ENCODE results near the gene COL11A1. TPM values are rescaled to one million over a fixed set of nuclear protein-coding genes. Genes with fewer than 3 reads are reported as not detected.

COL11A1 gene
- total and polyA plus RNA-seq, 2 experiments from 2014 or later, result 12.3 to 12.5 TPM

DNA sequence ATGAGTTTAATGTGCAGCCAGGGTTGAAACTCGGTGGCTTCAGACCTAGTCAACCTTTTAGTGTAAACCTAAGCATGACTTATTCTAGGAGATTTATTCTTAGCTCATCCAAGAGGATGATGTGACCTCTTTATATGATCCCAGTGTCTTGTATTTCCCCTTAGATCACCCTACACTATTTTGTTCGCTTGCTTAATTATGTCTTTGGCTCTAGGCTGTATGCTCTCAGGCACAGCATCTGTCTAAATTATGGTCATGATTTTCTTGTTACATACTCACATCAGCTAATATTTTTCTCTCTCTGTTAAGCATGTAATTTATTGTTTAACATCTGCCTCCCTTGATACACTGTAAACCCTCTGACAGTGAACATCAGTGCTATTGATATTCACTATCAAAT, 19.1 kb downstream of the COL11A1 start (continued):
- TF ChIP-seq, protein P1, sequence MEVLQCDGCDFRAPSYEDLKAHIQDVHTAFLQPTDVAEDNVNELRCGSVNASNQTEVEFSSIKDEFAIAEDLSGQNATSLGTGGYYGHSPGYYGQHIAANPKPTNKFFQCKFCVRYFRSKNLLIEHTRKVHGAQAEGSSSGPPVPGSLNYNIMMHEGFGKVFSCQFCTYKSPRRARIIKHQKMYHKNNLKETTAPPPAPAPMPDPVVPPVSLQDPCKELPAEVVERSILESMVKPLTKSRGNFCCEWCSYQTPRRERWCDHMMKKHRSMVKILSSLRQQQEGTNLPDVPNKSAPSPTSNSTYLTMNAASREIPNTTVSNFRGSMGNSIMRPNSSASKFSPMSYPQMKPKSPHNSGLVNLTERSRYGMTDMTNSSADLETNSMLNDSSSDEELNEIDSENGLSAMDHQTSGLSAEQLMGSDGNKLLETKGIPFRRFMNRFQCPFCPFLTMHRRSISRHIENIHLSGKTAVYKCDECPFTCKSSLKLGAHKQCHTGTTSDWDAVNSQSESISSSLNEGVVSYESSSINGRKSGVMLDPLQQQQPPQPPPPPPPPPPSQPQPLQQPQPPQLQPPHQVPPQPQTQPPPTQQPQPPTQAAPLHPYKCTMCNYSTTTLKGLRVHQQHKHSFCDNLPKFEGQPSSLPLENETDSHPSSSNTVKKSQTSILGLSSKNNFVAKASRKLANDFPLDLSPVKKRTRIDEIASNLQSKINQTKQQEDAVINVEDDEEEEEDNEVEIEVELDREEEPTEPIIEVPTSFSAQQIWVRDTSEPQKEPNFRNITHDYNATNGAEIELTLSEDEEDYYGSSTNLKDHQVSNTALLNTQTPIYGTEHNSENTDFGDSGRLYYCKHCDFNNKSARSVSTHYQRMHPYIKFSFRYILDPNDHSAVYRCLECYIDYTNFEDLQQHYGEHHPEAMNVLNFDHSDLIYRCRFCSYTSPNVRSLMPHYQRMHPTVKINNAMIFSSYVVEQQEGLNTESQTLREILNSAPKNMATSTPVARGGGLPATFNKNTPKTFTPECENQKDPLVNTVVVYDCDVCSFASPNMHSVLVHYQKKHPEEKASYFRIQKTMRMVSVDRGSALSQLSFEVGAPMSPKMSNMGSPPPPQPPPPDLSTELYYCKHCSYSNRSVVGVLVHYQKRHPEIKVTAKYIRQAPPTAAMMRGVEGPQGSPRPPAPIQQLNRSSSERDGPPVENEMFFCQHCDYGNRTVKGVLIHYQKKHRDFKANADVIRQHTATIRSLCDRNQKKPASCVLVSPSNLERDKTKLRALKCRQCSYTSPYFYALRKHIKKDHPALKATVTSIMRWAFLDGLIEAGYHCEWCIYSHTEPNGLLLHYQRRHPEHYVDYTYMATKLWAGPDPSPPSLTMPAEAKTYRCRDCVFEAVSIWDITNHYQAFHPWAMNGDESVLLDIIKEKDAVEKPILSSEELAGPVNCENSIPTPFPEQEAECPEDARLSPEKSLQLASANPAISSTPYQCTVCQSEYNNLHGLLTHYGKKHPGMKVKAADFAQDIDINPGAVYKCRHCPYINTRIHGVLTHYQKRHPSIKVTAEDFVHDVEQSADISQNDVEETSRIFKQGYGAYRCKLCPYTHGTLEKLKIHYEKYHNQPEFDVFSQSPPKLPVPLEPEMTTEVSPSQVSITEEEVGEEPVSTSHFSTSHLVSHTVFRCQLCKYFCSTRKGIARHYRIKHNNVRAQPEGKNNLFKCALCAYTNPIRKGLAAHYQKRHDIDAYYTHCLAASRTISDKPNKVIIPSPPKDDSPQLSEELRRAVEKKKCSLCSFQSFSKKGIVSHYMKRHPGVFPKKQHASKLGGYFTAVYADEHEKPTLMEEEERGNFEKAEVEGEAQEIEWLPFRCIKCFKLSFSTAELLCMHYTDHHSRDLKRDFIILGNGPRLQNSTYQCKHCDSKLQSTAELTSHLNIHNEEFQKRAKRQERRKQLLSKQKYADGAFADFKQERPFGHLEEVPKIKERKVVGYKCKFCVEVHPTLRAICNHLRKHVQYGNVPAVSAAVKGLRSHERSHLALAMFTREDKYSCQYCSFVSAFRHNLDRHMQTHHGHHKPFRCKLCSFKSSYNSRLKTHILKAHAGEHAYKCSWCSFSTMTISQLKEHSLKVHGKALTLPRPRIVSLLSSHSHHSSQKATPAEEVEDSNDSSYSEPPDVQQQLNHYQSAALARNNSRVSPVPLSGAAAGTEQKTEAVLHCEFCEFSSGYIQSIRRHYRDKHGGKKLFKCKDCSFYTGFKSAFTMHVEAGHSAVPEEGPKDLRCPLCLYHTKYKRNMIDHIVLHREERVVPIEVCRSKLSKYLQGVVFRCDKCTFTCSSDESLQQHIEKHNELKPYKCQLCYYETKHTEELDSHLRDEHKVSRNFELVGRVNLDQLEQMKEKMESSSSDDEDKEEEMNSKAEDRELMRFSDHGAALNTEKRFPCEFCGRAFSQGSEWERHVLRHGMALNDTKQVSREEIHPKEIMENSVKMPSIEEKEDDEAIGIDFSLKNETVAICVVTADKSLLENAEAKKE (CRISPR knock-in tag; IDR thresholded peaks at IDR 0.05), result no peak
- TF ChIP-seq, protein P2, sequence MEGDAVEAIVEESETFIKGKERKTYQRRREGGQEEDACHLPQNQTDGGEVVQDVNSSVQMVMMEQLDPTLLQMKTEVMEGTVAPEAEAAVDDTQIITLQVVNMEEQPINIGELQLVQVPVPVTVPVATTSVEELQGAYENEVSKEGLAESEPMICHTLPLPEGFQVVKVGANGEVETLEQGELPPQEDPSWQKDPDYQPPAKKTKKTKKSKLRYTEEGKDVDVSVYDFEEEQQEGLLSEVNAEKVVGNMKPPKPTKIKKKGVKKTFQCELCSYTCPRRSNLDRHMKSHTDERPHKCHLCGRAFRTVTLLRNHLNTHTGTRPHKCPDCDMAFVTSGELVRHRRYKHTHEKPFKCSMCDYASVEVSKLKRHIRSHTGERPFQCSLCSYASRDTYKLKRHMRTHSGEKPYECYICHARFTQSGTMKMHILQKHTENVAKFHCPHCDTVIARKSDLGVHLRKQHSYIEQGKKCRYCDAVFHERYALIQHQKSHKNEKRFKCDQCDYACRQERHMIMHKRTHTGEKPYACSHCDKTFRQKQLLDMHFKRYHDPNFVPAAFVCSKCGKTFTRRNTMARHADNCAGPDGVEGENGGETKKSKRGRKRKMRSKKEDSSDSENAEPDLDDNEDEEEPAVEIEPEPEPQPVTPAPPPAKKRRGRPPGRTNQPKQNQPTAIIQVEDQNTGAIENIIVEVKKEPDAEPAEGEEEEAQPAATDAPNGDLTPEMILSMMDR (conservative IDR thresholded peaks at IDR 0.05; ENCODE audit: low read depth in 2 of 2), result no peak
- TF ChIP-seq, protein P3, sequence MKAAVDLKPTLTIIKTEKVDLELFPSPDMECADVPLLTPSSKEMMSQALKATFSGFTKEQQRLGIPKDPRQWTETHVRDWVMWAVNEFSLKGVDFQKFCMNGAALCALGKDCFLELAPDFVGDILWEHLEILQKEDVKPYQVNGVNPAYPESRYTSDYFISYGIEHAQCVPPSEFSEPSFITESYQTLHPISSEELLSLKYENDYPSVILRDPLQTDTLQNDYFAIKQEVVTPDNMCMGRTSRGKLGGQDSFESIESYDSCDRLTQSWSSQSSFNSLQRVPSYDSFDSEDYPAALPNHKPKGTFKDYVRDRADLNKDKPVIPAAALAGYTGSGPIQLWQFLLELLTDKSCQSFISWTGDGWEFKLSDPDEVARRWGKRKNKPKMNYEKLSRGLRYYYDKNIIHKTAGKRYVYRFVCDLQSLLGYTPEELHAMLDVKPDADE (IDR thresholded peaks at IDR 0.05), result no peak
- TF ChIP-seq ZNF114 (CRISPR knock-in tag; IDR thresholded peaks at IDR 0.05) (no peak), NANOG (IDR thresholded peaks at IDR 0.05; ENCODE audit: borderline replicate concordance) (no peak)

DNA sequence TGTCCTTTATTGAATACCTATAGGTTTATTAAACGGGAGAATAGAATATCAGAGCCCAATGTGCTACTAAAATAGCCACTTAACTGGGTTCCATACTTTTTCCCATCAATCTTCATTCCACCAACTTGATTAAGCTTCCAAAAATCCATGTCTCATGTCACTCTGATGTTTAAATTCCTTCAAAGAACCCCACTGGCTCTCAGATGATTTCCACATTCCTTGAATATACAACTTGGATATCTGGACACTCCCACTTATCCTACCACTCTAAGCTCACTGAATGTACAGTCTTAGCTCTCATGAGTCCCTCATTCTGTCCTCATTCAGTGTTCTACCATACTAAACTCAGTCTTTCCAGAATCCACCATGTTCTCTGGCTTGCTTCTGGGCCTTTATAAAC, 21.1 kb downstream of the COL11A1 start:
- no peaks in the 10 kb centered on the region for H4K20me1 ChIP-seq (replicated peaks; ENCODE audit: insufficient read depth)
- TF ChIP-seq STAT1 (IDR thresholded peaks at IDR 0.05; ENCODE audit: unreplicated experiment) (no peak), NANOG (IDR thresholded peaks at IDR 0.05; ENCODE audit: borderline replicate concordance) (no peak), ZNF331 (CRISPR knock-in tag; IDR thresholded peaks at IDR 0.05; ENCODE audit: low read depth) (no peak), ZNF114 (CRISPR knock-in tag; IDR thresholded peaks at IDR 0.05) (no peak), EZH2phosphoT487 (IDR thresholded peaks at IDR 0.05; ENCODE audit: unreplicated experiment) (no peak), CREB1 (CRISPR knock-in tag; IDR thresholded peaks at IDR 0.05; ENCODE audit: low read depth) (no peak)
- TF ChIP-seq, protein P3 (IDR thresholded peaks at IDR 0.05), result no peak
- TF ChIP-seq, protein P2 (conservative IDR thresholded peaks at IDR 0.05; ENCODE audit: low read depth in 2 of 2), result no peak

More for the DNA sequence above, 21.1 kb downstream of the COL11A1 start:
- DNase-seq (ENCODE audit: low spot score) (no peak), ATAC-seq (no peak)
- no peaks in the 10 kb centered on the region for H3K36me3 ChIP-seq (ENCODE audit: insufficient read depth)
- H3K79me2 ChIP-seq (replicated peaks; ENCODE audit: insufficient read depth), result no peaks in the 10 kb centered on the region
- no peak overlapping the region for H3K4me2 ChIP-seq
- H3K36me3 Mint-ChIP-seq (ENCODE audit: low read depth), result no peaks in the 10 kb centered on the region
- H3K4me3 Mint-ChIP-seq, result no peak overlapping the region
- no peaks in the 10 kb centered on the region for H3K27me3 ChIP-seq (ENCODE audit: insufficient read depth)
- H3F3A ChIP-seq (replicated peaks; ENCODE audit: low read depth), result no peaks in the 10 kb centered on the region
- H3K9me2 ChIP-seq (ENCODE audit: insufficient read depth), result no peaks in the 10 kb centered on the region
- H3K9me3 Mint-ChIP-seq, result no peaks in the 10 kb centered on the region
- no peaks in the 10 kb centered on the region for H3K27me3 Mint-ChIP-seq (ENCODE audit: insufficient read depth, low read depth, poor library complexity)
- H3K27ac ChIP-seq (ENCODE audit: low read depth), result no peak overlapping the region
- H3K4me3 ChIP-seq, result no peak overlapping the region
- no peaks in the 10 kb centered on the region for H3K4me1 ChIP-seq (ENCODE audit: insufficient read depth)
- no peaks in the 10 kb centered on the region for H3K4me1 Mint-ChIP-seq
- H3K27ac Mint-ChIP-seq, result no peak overlapping the region
- H2AFZ ChIP-seq, result no peak overlapping the region

All from GM23338 (cell line).